Stimulated activated naive CD4-positive, alpha-beta T cell treated with Interleukin-2 at 50 U/mL for 16 hours (primary cell): Measurements from ENCODE around the gene SHANK1.
"Not testable (repeated sequence)": the region's sequence is repeated elsewhere in the genome, so short reads cannot be mapped to it uniquely, and the experiment has no call there.

ENCODE experiments used
- DNase-seq: peaks from one replicate; lab custom pipeline; 2025; lab: John Stamatoyannopoulos, UW

Gene SHANK1

DNA sequence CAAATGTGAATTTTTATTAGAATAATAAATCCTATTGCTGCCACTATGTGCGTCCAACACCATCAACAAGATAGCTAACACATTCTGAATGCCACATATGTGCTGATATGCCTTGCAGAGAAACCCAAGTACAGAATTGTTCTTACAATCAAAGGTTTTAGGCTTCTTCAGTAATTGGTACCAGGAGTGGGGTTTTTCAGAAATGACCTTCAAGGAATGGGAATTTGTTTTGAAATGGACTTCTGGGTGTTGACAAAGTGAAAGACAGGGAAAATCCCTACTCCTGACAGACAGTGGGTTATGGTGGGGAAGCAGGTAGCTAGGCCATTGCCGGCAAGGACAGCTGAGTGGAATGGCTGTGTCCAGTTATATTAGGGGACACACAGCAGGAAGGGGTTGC lies 85.6 kb downstream of the SHANK1 start:
- no peak for DNase-seq

DNA sequence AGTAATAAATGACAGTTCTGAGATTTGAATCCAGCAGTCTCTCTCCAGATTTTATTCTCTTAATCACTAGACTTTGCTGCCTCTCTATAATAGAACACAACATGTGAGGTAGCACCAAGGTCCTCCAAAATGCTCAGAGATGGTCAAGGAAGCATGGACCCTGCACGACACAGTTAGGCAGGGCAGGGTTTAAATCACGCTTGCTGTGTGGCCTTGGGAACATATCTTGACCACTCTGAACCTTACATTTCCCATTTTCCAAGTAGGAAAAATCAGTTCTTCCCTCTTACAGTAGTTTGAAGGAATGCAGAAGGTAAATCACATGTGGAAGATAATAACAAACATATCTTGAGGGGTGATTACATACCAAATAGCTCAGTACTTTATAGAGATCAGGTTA lies 86.2 kb downstream of the SHANK1 start:
- DNase-seq: no peak

GRCh38 chr19:50632151-50632835 lies 87.3 kb downstream of the SHANK1 start:
- no peak for DNase-seq

- DNase-seq: no peak
Measured at GRCh38 chr19:50629801-50630200, 89.8 kb downstream of the SHANK1 start.

GRCh38 chr19:50629194-50629593 lies 90.4 kb downstream of the SHANK1 start:
- DNase-seq: no peak

DNA sequence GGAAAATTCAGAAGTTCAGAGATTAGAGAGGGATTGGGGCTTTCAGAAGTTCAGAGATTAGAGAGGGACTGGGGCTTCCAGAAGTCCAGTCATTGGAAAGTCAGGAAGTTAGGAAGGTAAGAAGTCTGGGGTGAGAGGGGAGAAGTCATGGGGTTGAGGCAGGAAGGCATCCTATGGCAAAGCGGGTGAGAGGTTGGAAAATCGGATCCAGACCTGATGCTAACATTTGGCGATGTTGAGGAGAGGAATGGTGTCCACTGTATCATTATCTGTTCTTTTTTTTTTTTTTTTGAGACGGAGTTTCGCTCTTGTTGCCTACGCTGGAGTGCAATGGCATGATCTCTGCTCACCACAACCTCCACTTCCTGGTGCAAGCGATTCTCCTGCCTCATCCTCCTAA lies 91.1 kb downstream of the SHANK1 start:
- no peak for DNase-seq

- no peak for DNase-seq
Measured at GRCh38 chr19:50628146-50628545, 91.5 kb downstream of the SHANK1 start.

- no peak for DNase-seq
Measured at GRCh38 chr19:50626795-50627194, 92.8 kb downstream of the SHANK1 start.

- DNase-seq: no peak
Measured at GRCh38 chr19:50626011-50626410, 93.6 kb downstream of the SHANK1 start.

- DNase-seq: no peak
Measured at GRCh38 chr19:50624949-50625600, 94.5 kb downstream of the SHANK1 start.

DNA sequence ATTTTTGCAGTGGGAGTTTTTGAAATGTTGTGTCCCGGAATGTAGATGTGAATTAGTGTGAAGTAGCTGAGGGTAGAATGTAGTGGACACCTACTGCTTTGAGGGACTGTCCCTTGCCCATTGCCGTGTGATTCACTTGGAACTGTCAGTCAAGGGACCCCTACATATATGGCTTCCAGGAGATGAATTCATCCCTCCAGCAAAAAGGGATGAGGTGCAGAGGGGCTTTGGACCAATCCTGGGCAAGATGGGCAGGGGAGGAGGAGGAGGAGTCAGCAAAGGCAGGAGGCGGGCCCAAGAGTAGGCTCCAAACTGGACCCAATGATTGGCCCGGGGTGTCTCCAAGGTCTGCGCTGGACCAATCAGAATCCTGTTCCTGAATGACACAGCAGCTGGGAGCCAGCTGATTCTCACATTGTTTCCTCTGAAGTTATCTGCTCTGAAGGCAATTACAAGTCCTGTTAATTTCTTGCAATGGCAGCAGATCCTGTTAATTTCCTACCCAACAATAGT lies 99.2 kb downstream of the SHANK1 start:
- not testable (repeated sequence) for DNase-seq

DNA sequence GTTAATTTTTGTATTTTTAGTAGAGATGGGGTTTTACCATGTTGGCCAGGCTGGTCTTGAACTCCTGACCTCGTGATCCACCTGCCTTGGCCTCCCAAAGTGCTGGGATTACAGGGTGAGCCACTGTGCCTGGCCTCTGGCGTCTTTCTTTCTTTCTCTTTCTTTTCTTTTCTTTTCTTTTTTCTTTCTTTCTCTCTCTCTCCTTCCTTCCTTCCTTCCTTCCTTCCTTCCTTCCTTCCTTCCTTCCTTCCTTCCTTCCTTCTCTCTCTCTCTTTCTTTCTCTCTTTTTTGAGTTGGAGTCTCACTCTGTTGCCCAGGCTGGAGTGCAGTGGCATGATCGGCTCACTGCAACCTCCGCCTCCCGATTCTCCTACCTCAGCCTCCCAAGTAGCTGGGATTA lies 100.4 kb downstream of the SHANK1 start:
- DNase-seq: not testable (repeated sequence)

DNA sequence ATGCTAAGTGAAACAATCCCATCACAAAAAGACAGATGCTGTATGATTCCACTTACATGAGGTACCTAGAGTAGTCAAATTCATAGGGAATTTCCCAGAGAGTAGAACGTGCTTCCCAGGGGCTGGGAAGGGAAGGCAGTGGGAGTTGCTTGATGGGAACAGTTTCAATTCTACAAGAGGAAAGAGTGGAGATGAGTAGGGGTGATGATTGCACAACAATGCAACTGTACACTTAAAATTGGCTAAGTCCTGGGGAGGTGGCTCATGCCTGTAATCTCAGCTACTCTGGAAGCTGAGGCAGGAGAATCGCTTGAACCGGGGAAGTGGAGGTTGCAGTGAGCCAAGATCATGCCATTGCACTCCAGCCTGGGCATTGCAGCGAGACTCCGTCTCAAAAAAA lies 101.2 kb downstream of the SHANK1 start:
- not testable (repeated sequence) for DNase-seq

- DNase-seq: not testable (repeated sequence)
Measured at GRCh38 chr19:50612504-50613404, 106.8 kb downstream of the SHANK1 start.
